Measurements from ENCODE around the gene SLIT3. TPM values are rescaled to one million over a fixed set of nuclear protein-coding genes. Genes with fewer than 3 reads are reported as not detected.

SLIT3 gene
- polyA plus RNA-seq, 1 of the 3 experiments (the other 2 are of a cell fraction), result 119 TPM

DNA sequence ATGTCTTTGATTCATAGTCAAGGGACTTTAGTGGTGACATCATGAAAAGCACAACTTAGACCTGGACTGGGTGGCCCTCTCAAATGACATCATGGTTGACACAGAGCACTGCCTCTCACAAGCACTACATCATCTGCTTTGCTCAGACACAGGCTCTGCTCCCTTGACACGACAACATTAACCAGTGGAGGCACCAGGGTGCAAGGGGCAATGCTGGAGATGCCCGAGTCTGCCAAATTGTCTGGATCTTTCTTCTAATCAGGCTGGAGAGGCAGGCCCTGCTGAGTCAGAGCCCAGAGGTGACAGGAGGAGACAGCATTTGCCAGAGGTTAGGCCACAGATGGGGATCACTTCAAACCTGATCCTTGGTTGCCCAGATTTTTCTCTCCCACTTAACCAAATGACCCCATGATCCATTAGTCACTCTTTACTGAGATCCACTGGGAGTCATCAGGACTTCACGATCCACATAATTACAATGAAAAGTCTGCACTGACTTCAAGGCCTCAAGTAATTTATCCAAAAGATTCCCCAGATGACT lies 174.4 kb downstream of the SLIT3 start (continued):
- no peak for TF ChIP-seq SIN3A (IDR thresholded peaks at IDR 0.05; ENCODE audit: borderline replicate concordance, low read depth, low read length)
- TF ChIP-seq, protein P1, sequence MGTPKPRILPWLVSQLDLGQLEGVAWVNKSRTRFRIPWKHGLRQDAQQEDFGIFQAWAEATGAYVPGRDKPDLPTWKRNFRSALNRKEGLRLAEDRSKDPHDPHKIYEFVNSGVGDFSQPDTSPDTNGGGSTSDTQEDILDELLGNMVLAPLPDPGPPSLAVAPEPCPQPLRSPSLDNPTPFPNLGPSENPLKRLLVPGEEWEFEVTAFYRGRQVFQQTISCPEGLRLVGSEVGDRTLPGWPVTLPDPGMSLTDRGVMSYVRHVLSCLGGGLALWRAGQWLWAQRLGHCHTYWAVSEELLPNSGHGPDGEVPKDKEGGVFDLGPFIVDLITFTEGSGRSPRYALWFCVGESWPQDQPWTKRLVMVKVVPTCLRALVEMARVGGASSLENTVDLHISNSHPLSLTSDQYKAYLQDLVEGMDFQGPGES (IDR thresholded peaks at IDR 0.05; ENCODE audit: low read depth, low read length), result no peak
- TF ChIP-seq USF2 (IDR thresholded peaks at IDR 0.05; ENCODE audit: borderline replicate concordance, low read depth, low read length), result no peak
- TF ChIP-seq CHD2 (IDR thresholded peaks at IDR 0.05; ENCODE audit: low read length, partially characterized antibody), result no peak
- no peak for TF ChIP-seq NRF1 (IDR thresholded peaks at IDR 0.05; ENCODE audit: low read depth, low read length)

- TF ChIP-seq GATA2 (CRISPR knock-in tag; IDR thresholded peaks at IDR 0.05) (no peak), NRF1 (IDR thresholded peaks at IDR 0.05; ENCODE audit: low read depth, low read length) (no peak)
- H3K27me3 ChIP-seq (ENCODE audit: insufficient read depth), result no peaks in the 10 kb centered on the region
- whole genome bisulfite sequencing (ENCODE audit: low lambda C conversion rate), result 93% methylated on average over 4 of the region's 7 CpGs
- H3K9me3 ChIP-seq, result no peaks in the 10 kb centered on the region
- no peaks in the 10 kb centered on the region for H3K9me2 ChIP-seq
- H3K9ac ChIP-seq, result no peak overlapping the region
- H3K27ac ChIP-seq (ENCODE audit: low read depth in 2 of 2, low read length in 1 of 2), result no peak overlapping the region
- H3F3A ChIP-seq (replicated peaks; ENCODE audit: insufficient read depth), result no peaks in the 10 kb centered on the region
- ChIA-PET CTCF (interaction anchor here (0.6 to 1.0 kb wide), 2 partner anchors 17 to 138 kb away, joined by 3 to 4 read pairs; no protein-coding TSS in a partner anchor), POLR2A (no interaction called here)
- no peak overlapping the region for H2AFZ ChIP-seq (ENCODE audit: low read depth)
- H3K4me3 ChIP-seq (ENCODE audit: low read depth in 2 of 2, low read length in 1 of 2), result no peak overlapping the region
- peaks cover 7 to 33% of the 10 kb centered on the region in 2 experiments for H3K36me3 ChIP-seq (replicated peaks in 1 of 2; ENCODE audit: control insufficient read depth in 1 of 2, insufficient read depth in 2 of 2, low read length in 1 of 2)
- no peaks in the 10 kb centered on the region for H4K20me1 ChIP-seq (ENCODE audit: insufficient read depth)
- no peak overlapping the region for H3K4me2 ChIP-seq
- no peak for DNase-seq
- no peaks in the 10 kb centered on the region; the same call in 1 of the 2 replicates for H3K79me2 ChIP-seq (ENCODE audit: insufficient read depth)
- peaks cover 0 to 12% of the 10 kb centered on the region in 2 experiments; a peak in 1 of 4 replicates for H3K4me1 ChIP-seq (ENCODE audit: control insufficient read depth in 1 of 2, insufficient read depth in 2 of 2, low read depth in 1 of 2, low read length in 1 of 2)
These were observed 175.4 kb downstream of the SLIT3 start for GRCh38 chr5:169125571-169125970.

DNA sequence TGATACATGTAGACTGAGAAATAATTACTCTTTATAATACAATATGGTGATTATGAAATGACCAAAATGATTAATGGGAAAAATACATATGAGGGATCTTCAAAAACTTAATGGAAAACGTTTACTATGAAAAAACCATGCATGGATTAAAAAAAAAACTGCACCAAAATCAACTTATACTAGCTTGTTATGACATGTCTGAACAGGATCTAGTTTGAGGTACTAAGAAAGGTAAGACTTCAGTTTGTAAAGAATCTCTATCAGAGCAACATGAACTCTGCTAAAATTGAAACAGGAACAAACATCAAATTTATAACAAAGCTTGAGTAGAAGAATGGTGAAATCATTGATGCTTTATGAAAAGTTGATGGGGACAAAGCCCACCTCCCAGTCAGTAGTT lies 178.0 kb downstream of the SLIT3 start:
- Histone ChIP-seq H3K27ac (ENCODE audit: low read depth in 2 of 2, low read length in 1 of 2) (no peak overlapping the region), H3K4me1 (ENCODE audit: control insufficient read depth in 1 of 2, insufficient read depth in 2 of 2, low read depth in 1 of 2, low read length in 1 of 2) (peaks cover 0 to 13% of the 10 kb centered on the region in 2 experiments; a peak in 1 of 4 replicates), H3K9ac (no peak overlapping the region), H3K4me2 (no peak overlapping the region), H3K27me3 (ENCODE audit: insufficient read depth) (no peaks in the 10 kb centered on the region), H2AFZ (ENCODE audit: low read depth) (no peak overlapping the region), H3K9me3 (no peaks in the 10 kb centered on the region), H4K20me1 (ENCODE audit: insufficient read depth) (no peaks in the 10 kb centered on the region), H3K79me2 (ENCODE audit: insufficient read depth) (no peaks in the 10 kb centered on the region; the same call in 1 of the 2 replicates), H3K36me3 (replicated peaks in 1 of 2; ENCODE audit: control insufficient read depth in 1 of 2, insufficient read depth in 2 of 2, low read length in 1 of 2) (peaks cover 21 to 50% of the 10 kb centered on the region in 2 experiments), H3K4me3 (ENCODE audit: low read depth in 2 of 2, low read length in 1 of 2) (no peak overlapping the region), H3F3A (replicated peaks; ENCODE audit: insufficient read depth) (no peaks in the 10 kb centered on the region), H3K9me2 (no peaks in the 10 kb centered on the region)
- ChIA-PET POLR2A (no interaction called here), CTCF (interaction anchor here (1.6 kb wide), 1 partner anchor 9 kb away, joined by 7 read pairs; no protein-coding TSS in a partner anchor)
- WGBS (ENCODE audit: low lambda C conversion rate), result 54% methylated on average over 1 of the region's 1 CpG
- no peak for TF ChIP-seq FOXM1 (IDR thresholded peaks at IDR 0.05; ENCODE audit: low read depth)
- TF ChIP-seq GABPA (IDR thresholded peaks at IDR 0.05; ENCODE audit: low read depth), result no peak
- TF ChIP-seq, protein P2, sequence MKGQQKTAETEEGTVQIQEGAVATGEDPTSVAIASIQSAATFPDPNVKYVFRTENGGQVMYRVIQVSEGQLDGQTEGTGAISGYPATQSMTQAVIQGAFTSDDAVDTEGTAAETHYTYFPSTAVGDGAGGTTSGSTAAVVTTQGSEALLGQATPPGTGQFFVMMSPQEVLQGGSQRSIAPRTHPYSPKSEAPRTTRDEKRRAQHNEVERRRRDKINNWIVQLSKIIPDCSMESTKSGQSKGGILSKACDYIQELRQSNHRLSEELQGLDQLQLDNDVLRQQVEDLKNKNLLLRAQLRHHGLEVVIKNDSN (IDR thresholded peaks at IDR 0.05; ENCODE audit: borderline replicate concordance, low read depth), result no peak
- no peak for DNase-seq

All from SK-N-SH (cell line).